A549 (cell line): ENCODE measurements around the gene PLEKHA7. TPM values are rescaled to one million over a fixed set of nuclear protein-coding genes. Genes with fewer than 3 reads are reported as not detected.
A peak's percentile ranks its signal among the peaks of the same experiment; 100 is the strongest.

Experiments
- ATAC-seq, 2 experiments: fragments of 200-7000 bp in 1 of 2; fragments of >200 bp in 1 of 2; cut with Nextera tagmentation in 1 of 2; cut with Tn5 transposase in 1 of 2; 3 replicates each; pipeline versions ENCODE4 v1.8.0 to v1.9.1; 2018 to 2020; ENCODE audit warnings: mild to moderate bottlenecking in 1 of 2, moderate library complexity in 1 of 2
- CTCF ChIA-PET: fragments of 300-600 bp; sonication (Branson Sonifier 250); formaldehyde crosslinking; extraction: SDS; loops from one replicate; lab custom pipeline; 2021; ENCODE audit warnings: antibody characterized with exemption, inconsistent platforms; lab: Yijun Ruan, JAX
- POLR2A ChIA-PET: fragments of 350-600 bp; formaldehyde crosslinking; extraction: SDS; loops from one replicate; lab custom pipeline; 2021; ENCODE audit warnings: antibody characterized with exemption, inconsistent platforms; lab: Yijun Ruan, JAX
- DNase-seq, 2 experiments: peaks; one replicate each; pipeline versions ENCODE4 v3.0.0 to v3.0.0-alpha.2; 2011 to 2016; ENCODE audit warnings: low read depth in 1 of 2, low spot score in 1 of 2
- FAIRE-seq: peaks from 2 replicates; lab custom pipeline; 2011; peaks lifted over from hg19 to GRCh38; lab: Jason Lieb, UNC
- H3K27ac ChIP-seq, 2 experiments: fragments of >200 bp; sonication (Bioruptor Twin); formaldehyde crosslinking; 3 replicates each; pipeline ENCODE4 v1.5.1; 2016 to 2017
- H3K4me1 ChIP-seq: fragments of >200 bp; sonication (Bioruptor Twin); formaldehyde crosslinking; 3 replicates; pipeline ENCODE4 v1.6.1; 2016
- H3K4me2 ChIP-seq: fragments of >200 bp; sonication (Bioruptor Twin); formaldehyde crosslinking; 3 replicates; pipeline ENCODE4 v1.6.1; 2016
- H3K4me3 ChIP-seq: fragments of >200 bp; sonication (Bioruptor Twin); formaldehyde crosslinking; 3 replicates; pipeline ENCODE4 v1.5.1; 2016
- H3K9me3 ChIP-seq: fragments of >200 bp; sonication (Bioruptor Twin); formaldehyde crosslinking; 3 replicates; pipeline ENCODE4 v1.6.1; 2016
- CHD4 ChIP-seq: fragments of 200-600 bp; sonication (generic); IDR thresholded peaks from 2 replicates; pipeline ENCODE4 v1.6.1; 2016; ENCODE audit warnings: antibody characterized with exemption, mild to moderate bottlenecking, borderline replicate concordance
- ESRRA ChIP-seq: fragments of 150-350 bp; IDR thresholded peaks from 2 replicates; pipeline ENCODE4 v1.6.1; 2014; ENCODE audit warnings: mild to moderate bottlenecking, low read length, borderline replicate concordance
- FOSB ChIP-seq: fragments of 250-450 bp; sonication (Bioruptor Pico); IDR thresholded peaks from 2 replicates; pipeline ENCODE4 v1.5.0; 2020; ENCODE audit warnings: mild to moderate bottlenecking, moderate library complexity
- FOXS1 ChIP-seq: fragments of 250-450 bp; sonication (Bioruptor Pico); IDR thresholded peaks from 2 replicates; pipeline ENCODE4 v1.5.0; 2020; ENCODE audit warnings: mild to moderate bottlenecking, moderate library complexity
- HES2 ChIP-seq: fragments of >200 bp; sonication (Bioruptor Twin); formaldehyde crosslinking; IDR thresholded peaks from 2 replicates; pipeline ENCODE4 v1.6.1; 2016
- HEYL ChIP-seq: fragments of 250-450 bp; sonication (Bioruptor Pico); IDR thresholded peaks from 2 replicates; pipeline ENCODE4 v1.8.0; 2021; ENCODE audit warnings: mild to moderate bottlenecking, moderate library complexity
- HMGXB4 ChIP-seq: fragments of 250-450 bp; sonication (Bioruptor Pico); IDR thresholded peaks from 2 replicates; pipeline ENCODE4 v1.5.0; 2021; ENCODE audit warnings: mild to moderate bottlenecking, moderate library complexity, borderline replicate concordance
- HOXA7 ChIP-seq: fragments of 250-450 bp; sonication (Bioruptor Pico); IDR thresholded peaks from 2 replicates; pipeline ENCODE4 v1.5.0; 2020; ENCODE audit warnings: mild to moderate bottlenecking, moderate library complexity
- HOXB13 ChIP-seq: fragments of 250-450 bp; sonication (Bioruptor Pico); IDR thresholded peaks from 2 replicates; pipeline ENCODE4 v1.5.0; 2020; ENCODE audit warnings: low read depth, mild to moderate bottlenecking, moderate library complexity
- JUN ChIP-seq, 2 experiments: fragments of >200 bp; sonication (Bioruptor Twin); formaldehyde crosslinking; IDR thresholded peaks; 2 replicates in 1 of 2; 3 replicates in 1 of 2; pipeline ENCODE4 v1.6.1; 2016 to 2017
- KDM1A ChIP-seq: fragments of 200-600 bp; sonication (generic); IDR thresholded peaks from 2 replicates; pipeline ENCODE4 v1.6.1; 2016; ENCODE audit warnings: low read depth, mild to moderate bottlenecking
- KDM5A ChIP-seq: fragments of 200-600 bp; sonication (generic); IDR thresholded peaks from 2 replicates; pipeline ENCODE4 v1.6.1; 2016; ENCODE audit warnings: antibody characterized with exemption, mild to moderate bottlenecking
- MYC ChIP-seq: IDR thresholded peaks from 2 replicates; pipeline ENCODE4 v1.6.1; 2012; ENCODE audit warnings: mild to moderate bottlenecking, inconsistent platforms, low read length, improper control_type of control experiment, borderline replicate concordance
- NPAS2 ChIP-seq: fragments of 250-450 bp; sonication (Bioruptor Pico); IDR thresholded peaks from 2 replicates; pipeline ENCODE4 v1.8.0; 2022; ENCODE audit warnings: mild to moderate bottlenecking, moderate library complexity, borderline replicate concordance
- PBX3 ChIP-seq: IDR thresholded peaks from 2 replicates; pipeline ENCODE4 v1.6.1; 2012
- POLR2A ChIP-seq: IDR thresholded peaks from 2 replicates; pipeline ENCODE4 v1.6.1; 2012; ENCODE audit warnings: mild to moderate bottlenecking, low read length
- RARB ChIP-seq: fragments of 250-450 bp; sonication (Bioruptor Pico); IDR thresholded peaks from 2 replicates; pipeline ENCODE4 v1.8.0; 2021; ENCODE audit warnings: mild to moderate bottlenecking, moderate library complexity
- RFX5 ChIP-seq: fragments of 450-650 bp; IDR thresholded peaks from 2 replicates; pipeline ENCODE4 v1.7.1; 2014; ENCODE audit warnings: antibody characterized with exemption, mild to moderate bottlenecking, moderate library complexity
- SMC3 ChIP-seq: fragments of >200 bp; sonication (Bioruptor Twin); formaldehyde crosslinking; IDR thresholded peaks from 3 replicates; pipeline ENCODE4 v1.6.1; 2018; ENCODE audit warnings: inconsistent platforms
- TP53 ChIP-seq: fragments of 250-450 bp; sonication (Bioruptor Pico); IDR thresholded peaks from 2 replicates; pipeline ENCODE4 v1.5.0; 2021; ENCODE audit warnings: mild to moderate bottlenecking, moderate library complexity
- ZC3H11A ChIP-seq: fragments of 450-650 bp; IDR thresholded peaks from 2 replicates; pipeline ENCODE4 v1.6.1; 2014; ENCODE audit warnings: antibody characterized with exemption, mild to moderate bottlenecking
- ZNF302 ChIP-seq: fragments of 250-450 bp; sonication (Bioruptor Pico); IDR thresholded peaks from 2 replicates; pipeline ENCODE4 v1.9.0; 2021; ENCODE audit warnings: inconsistent platforms, mild to moderate bottlenecking, moderate library complexity
- ZSCAN20 ChIP-seq: fragments of 250-450 bp; sonication (Bioruptor Pico); IDR thresholded peaks from 2 replicates; pipeline ENCODE4 v1.8.0; 2022; ENCODE audit warnings: mild to moderate bottlenecking, moderate library complexity
- WGBS: methylation state at CpG from one replicate; pipeline ENCODE4 v1.1.6; 2017; ENCODE audit errors: missing lambda C conversion rate; 5-methylcytosine and 5-hydroxymethylcytosine counted together
- polyA plus RNA-seq, 4 experiments: library from polyadenylated mRNA; depleted of rRNA in 3 of 4; stranded (reverse); fragments of >200 nt; fragmentation: RNase III in 1 of 4; extraction: RNeasy Plus Mini Kit Qiagen cat#74134 plus additional on column Dnase treatment in 1 of 4; gene quantifications; 2 replicates in 3 of 4; 3 replicates in 1 of 4; pipeline ENCODE4 v1.2.3, GENCODE V29; 2011 to 2017
- TF ChIP-seq, protein P1 (sequence below): fragments of >200 bp; sonication (Bioruptor Twin); formaldehyde crosslinking; IDR thresholded peaks from 3 replicates; pipeline ENCODE4 v1.5.1; 2016
- TF ChIP-seq, protein P2 (sequence below): fragments of 150-350 bp; IDR thresholded peaks from 2 replicates; pipeline ENCODE4 v1.6.1; 2014; ENCODE audit warnings: low read depth, mild to moderate bottlenecking, low read length

Gene PLEKHA7
- polyA plus RNA-seq, 2 of the 4 experiments (the other 2 are of a cell fraction), result 8.7 to 13.8 TPM

DNA sequence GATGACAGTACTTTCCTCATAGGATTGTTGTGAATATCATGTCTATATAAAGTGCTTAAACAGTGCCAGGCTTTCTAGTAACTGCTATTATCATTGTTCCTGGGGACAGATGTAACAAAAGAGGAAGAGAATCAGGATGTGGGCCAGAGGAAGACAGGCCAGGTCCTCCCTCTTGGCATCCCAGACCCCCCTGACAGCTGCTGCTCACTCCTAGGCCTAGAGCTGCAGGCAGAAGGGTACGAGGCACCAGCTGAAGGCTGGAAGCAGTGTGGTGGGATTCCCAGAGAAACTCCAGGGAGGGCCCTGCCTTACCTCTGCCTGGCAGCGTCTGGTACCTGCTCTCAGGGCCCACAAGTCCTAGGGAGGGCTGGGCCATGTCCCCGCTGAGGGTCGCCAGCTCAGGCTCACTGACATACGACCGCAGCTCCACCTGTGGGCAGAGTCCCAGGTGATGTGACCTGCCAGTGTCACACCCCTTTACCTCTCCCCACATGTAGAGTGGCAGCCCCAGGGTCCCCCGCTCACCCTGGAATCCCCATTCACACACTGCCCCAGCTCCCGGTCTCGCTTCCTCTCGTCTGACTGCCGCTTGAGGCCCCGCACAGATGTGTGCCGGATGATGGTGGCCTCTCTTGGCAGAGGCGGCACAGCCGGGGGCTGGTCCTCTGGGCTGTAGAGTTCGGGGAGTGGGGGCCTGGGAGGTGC, 223.6 kb downstream of the PLEKHA7 start:
- Histone ChIP-seq H3K4me1 (peaks cover 34% of the 10 kb centered on the region), H3K4me2 (peak overlapping the region; percentile 69; the same call in 2 of the 3 replicates), H3K27ac (peak overlapping the region; percentile 72 to 82), H3K9me3 (no peaks in the 10 kb centered on the region), H3K4me3 (no peak overlapping the region)
- FAIRE-seq, result no peak
- no peak for DNase-seq
- TF ChIP-seq ZSCAN20 (CRISPR knock-in tag) (no peak), HES2 (no peak), HOXB13 (no peak), FOXS1 (CRISPR knock-in tag) (no peak), JUN (IDR thresholded peaks at IDR 0.05) (no peak), ZC3H11A (no peak), MYC (no peak), PBX3 (no peak), RFX5 (no peak), POLR2A (no peak), KDM5A (no peak), ESRRA (no peak), CHD4 (no peak), HOXA7 (CRISPR knock-in tag) (no peak)
- WGBS, result 96% methylated on average over 15 of the region's 16 CpGs
- POLR2A ChIA-PET, result no interaction called here
- no peak for ATAC-seq
- CTCF ChIA-PET, result interaction anchor here (1.0 to 6.0 kb wide), 7 partner anchors 11 to 273 kb away, joined by 3 to 28 read pairs (median 7); no protein-coding TSS in a partner anchor

- Histone ChIP-seq H3K4me2 (no peak overlapping the region), H3K4me1 (peaks cover 34% of the 10 kb centered on the region), H3K27ac (peak overlapping the region in 1 of 2 experiments; percentile 82; a peak in 3 of 6 replicates), H3K9me3 (no peaks in the 10 kb centered on the region), H3K4me3 (no peak overlapping the region)
- no peak for ATAC-seq
- WGBS, result 93% methylated on average over 10 of the region's 10 CpGs
- no peak for DNase-seq
- CTCF ChIA-PET, result interaction anchor here (0.8 to 7.9 kb wide), 18 partner anchors 8 to 379 kb away, joined by 3 to 94 read pairs (median 6); no protein-coding TSS in a partner anchor
- POLR2A ChIA-PET, result no interaction called here
- FAIRE-seq, result no peak
- TF ChIP-seq NPAS2 (CRISPR knock-in tag) (no peak), HES2 (no peak), MYC (no peak), RARB (CRISPR knock-in tag) (no peak), FOSB (CRISPR knock-in tag) (no peak), TP53 (no peak), HEYL (no peak), PBX3 (no peak), HMGXB4 (CRISPR knock-in tag) (no peak), ZNF302 (CRISPR knock-in tag) (no peak), SMC3 (no peak), KDM1A (no peak), HOXA7 (CRISPR knock-in tag) (no peak)
- TF ChIP-seq, protein P1, sequence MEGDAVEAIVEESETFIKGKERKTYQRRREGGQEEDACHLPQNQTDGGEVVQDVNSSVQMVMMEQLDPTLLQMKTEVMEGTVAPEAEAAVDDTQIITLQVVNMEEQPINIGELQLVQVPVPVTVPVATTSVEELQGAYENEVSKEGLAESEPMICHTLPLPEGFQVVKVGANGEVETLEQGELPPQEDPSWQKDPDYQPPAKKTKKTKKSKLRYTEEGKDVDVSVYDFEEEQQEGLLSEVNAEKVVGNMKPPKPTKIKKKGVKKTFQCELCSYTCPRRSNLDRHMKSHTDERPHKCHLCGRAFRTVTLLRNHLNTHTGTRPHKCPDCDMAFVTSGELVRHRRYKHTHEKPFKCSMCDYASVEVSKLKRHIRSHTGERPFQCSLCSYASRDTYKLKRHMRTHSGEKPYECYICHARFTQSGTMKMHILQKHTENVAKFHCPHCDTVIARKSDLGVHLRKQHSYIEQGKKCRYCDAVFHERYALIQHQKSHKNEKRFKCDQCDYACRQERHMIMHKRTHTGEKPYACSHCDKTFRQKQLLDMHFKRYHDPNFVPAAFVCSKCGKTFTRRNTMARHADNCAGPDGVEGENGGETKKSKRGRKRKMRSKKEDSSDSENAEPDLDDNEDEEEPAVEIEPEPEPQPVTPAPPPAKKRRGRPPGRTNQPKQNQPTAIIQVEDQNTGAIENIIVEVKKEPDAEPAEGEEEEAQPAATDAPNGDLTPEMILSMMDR, result no peak
- TF ChIP-seq, protein P2, sequence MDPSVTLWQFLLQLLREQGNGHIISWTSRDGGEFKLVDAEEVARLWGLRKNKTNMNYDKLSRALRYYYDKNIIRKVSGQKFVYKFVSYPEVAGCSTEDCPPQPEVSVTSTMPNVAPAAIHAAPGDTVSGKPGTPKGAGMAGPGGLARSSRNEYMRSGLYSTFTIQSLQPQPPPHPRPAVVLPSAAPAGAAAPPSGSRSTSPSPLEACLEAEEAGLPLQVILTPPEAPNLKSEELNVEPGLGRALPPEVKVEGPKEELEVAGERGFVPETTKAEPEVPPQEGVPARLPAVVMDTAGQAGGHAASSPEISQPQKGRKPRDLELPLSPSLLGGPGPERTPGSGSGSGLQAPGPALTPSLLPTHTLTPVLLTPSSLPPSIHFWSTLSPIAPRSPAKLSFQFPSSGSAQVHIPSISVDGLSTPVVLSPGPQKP, result no peak
Observed at GRCh38 chr11:16789560-16790485, 224.4 kb downstream of the PLEKHA7 start.
